NCI-H2107 treated with DMSO at 0.1 percent for 48 hours (cell line): ENCODE data around the gene ASB14.
"Not testable (repeated sequence)": the region's sequence is repeated elsewhere in the genome, so short reads cannot be mapped to it uniquely, and the experiment has no call there.

ENCODE experiments used
- DNase-seq: peaks from one replicate; lab custom pipeline; 2025; ENCODE audit not compliant: unreplicated experiment; lab: John Stamatoyannopoulos, UW

ASB14 gene

DNA sequence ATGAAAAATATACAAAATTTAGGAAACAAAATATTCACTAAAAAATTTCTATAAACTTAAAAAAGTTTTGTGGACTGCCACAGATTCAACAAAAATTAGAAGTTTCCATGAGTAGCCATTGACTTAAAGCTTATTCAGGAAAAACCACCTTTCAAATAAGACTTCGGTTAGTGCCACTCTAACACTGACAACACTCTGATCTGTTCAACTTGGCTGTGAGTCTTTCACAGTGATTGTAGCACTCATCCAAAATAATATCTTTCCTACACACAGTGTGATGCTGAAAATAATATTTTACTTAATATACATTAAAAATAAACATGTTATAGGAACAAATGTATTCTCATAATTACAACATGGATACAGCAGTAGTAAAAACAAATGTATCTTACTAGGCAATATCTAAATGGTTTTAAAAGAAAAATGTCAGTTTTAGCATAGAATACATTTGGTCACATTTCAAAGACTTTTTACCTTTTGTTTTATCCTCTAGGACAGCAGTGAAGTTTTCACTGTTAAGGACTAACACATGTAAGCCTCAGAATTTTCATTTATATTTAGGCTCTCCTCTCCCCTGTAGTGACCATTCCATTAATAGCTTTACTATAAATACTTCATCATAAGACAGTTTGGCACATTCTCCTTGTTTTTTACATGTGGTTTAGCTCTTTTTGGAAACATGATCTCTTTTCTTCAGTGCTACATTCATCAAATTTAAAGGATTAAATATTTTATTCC, at the start of gene ASB14:
Gene ASB14, minus strand, starts transcription at position 527 of the 738 bp plus-strand sequence. CDS start 652 bp downstream, outside the sequence.
- no peak for DNase-seq

DNA sequence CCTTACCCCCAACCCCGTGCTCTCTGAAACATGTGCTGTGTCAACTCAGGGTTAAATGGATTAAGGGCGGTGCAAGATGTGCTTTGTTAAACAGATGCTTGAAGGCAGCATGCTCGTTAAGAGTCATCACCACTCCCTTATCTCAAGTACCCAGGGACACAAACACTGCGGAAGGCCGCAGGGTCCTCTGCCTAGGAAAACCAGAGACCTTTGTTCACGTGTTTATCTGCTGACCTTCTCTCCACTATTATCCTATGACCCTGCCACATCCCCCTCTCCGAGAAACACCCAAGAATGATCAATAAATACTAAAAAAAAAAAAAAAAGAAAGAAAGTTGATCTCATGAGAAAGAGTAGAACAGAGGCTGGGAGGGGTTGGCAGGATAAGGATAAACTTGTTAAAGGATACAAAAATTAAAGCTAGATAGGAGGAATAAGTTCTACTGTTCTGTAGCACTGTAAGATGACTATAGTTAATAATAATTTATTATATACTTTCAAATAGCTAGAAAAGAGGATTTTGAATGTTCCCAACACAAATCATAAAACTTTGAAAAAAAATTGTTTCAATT, 46.7 kb upstream of the ASB14 start:
- DNase-seq = not testable (repeated sequence)

DNA sequence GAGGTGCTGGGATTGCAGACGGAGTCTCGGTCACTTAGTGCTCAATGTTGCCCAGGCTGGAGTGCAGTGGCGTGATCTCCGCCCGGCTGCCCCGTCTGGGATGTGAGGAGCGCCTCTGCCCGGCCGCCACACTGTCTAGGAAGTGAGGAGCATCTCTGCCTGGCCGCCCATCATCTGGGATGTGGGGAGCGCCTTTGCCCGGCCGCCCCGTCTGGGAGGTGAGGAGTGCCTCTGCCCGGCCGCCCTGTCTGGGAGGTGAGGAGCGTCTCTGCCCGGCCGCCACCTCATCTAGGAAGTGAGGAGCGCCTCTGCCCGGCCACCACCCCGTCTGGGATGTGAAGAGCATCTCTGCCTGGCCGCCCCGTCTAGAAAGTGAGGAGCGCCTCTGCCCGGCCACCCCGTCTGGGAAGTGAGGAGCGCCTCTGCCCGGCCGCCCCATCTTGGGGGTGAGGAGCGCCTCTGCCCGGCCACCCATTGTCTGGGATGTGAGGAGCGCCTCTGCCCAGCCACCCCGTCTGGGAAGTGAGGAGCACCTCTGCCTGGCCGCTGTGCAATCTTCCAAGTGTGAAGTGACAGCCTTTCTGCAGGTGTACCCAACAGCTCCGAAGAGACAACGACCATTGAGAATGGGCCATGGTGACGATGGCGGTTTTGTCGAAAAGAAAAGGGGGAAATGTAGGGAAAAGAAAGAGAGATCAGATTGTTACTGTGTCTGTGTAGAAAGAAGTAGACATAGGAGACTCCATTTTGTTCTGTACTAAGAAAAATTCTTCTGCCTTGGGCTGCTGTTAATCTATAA, 46.0 kb upstream of the ASB14 start:
- DNase-seq = not testable (repeated sequence)

DNA sequence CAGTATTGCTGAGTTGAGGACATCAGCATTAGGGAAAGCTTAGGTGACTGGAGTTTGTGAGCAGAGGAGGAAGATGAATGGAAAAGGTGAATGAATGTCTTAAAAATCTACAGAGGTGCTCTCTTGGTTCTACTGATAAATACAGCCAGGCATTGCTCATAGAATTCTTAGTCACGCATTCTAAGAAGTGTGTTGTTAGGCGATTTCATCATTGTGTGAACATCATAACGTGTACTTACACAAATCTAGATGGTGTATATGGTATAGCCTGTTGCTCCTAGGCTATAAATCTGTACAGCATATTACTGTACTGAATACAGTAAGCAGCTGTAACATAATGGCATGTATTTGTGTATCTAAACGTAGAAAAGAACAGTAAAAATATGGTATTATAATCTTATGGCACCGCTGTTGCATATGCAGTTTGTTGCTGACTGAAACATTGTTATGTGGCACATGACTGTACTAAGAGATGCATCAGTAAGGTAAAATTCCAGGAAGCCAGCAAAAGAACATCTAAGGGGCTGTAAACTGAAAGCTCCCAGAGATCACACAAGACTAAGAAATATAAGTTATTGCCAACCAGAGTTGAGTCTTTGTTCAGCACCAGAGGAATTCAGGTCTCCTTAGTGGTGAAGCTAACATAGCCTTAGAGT, 42.9 kb upstream of the ASB14 start:
- DNase-seq = no peak

DNA sequence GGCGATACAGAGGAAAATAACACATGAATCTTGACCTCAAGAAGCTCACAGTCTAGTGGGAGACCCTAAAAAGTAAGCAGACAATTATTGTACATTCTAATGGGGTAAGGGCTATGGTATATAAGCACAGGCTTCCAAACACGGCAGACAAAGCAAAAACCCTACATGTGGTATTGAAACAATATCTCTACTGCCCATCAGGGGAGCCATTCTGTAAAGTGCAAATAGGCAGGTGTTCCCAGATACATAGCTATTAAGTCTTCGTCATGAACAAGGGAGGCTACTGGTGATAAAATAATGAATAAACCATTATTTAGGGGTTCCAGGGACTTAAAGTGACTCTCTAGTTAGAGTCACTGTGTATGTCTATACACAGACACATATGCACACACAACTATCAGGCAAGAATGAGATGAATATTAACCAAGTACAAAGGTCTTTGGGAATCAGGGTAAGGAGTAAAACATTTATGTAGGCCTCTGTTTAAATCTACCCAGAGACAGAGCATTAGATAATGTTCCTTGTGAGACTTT, 38.7 kb upstream of the ASB14 start:
- DNase-seq = peak; percentile 41

DNA sequence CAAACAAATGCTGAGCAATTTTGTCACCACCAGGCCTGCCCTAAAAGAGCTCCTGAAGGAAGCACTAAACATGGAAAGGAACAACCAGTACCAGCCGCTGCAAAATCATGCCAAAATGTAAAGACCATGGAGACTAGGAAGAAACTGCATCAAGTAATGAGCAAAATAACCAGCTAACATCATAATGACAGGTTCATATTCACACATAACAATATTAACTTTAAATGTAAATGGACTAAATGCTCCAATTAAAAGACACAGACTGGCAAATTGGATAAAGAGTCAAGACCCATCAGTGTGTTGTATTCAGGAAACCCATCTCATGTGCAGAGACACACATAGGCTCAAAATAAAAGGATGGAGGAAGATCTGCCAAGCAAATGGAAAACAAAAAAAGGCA, 34.0 kb upstream of the ASB14 start:
- DNase-seq = not testable (repeated sequence)

DNA sequence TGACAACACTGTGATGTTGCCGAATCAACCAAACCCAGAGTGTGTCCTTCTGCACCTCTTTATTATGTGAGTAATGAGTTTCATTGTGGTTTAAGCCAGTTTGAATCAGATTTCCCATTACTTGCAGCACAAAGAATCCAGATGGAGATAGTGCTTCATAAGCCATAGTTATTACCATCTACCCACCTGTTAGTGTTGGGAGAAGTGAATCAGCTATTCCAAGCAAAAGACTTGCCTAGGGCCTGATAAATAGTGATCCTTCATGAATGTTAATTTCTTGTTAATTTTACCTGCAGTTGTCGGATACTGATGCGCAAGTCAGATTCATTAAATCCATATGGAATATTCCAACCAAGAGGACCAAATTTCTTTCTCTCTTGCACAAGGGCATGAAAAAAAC, 21.7 kb upstream of the ASB14 start:
- no peak for DNase-seq

DNA sequence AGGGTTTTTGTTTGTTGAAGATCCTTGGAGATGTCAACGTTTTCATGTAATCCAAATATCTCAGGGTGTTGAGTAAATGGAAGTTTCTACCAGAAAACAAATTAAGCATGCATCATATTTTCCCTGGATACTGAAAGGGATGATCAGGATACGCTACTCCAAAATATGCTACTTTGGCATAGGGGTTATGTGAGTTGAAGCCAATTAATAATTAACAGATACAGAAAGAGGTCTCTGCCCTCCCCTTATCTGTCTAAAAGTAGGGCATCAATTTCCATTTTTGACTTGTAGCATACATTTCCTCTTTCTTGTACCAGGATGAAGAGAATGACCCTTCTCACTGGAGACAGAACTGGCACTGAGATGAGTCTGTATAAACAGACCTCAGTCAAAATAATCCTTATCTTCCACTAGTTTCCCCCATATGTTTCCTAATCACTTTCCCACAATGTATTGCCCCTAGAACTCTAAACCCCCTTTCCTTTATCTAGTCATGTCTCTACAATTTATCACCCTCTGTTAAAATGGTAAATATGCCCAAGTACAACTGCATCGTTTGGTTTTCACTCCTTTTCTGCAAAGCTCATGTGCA, 17.4 kb upstream of the ASB14 start:
- DNase-seq = no peak

DNA sequence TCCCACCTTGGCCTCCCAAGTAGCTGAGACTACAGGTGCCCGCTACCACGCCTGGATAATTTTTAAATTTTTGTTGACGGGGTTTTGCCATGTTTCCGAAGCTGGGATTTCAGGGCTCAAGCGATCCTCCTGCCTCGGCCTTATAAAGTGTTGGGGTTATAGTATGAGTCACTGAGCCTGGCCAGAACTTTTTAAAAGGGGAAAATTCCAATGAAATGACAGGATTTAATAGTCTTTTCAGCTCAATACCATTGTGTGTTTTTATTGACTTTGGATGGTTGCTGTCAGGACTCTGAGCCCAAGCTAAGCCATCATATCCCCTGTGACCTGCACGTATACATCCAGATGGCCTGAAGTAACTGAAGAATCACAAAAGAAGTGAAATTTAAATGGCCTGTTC, 11.0 kb upstream of the ASB14 start:
- not testable (repeated sequence) for DNase-seq

DNA sequence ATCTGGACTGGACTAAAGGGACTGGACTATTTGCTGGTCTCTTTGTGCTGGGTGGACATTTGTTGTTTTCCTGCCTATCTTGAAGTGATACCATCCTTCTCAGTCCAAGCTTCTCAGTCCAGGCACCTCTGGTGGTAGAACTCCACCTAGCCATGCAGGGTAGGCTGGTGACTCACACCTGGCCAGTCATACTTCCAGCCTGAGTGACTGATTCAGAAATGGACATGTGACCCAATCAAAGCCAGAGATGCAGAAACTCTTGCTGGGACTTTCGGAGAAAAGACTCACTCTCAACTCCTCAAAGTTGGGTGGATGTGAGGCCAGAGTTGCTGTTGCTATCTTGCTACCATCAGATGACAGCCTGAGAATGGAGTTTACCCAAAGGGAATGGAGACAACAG, 5.6 kb upstream of the ASB14 start:
- DNase-seq = no peak

DNA sequence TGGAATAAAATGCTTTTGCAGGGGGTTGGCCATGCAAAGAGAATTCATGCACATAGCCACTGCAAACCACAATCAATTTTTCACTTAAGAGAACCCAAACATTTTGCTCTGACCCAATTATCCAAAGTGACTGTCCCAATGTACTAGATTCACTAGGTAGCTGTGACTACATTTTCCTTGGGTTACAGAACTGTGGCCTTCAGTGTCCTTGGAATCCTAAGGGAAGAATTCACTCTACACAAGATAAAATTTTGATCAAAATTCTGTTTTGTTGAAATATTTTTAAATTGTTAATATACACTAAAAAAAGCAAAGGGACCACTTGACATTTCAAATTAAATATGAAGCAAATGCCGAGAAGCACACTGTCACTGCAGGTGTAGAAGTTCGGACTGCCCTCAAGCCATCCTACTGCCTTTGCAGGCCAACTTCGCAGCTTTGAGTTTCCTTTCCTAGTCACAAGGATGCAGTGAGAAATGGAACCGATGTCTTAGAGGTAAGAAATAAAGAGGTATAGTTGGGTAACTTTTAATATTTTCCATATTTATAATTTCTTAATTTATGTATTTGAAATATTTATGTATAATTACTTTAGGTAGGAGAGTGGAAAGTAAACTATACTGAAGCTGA, 527 bp upstream of the ASB14 start:
- no peak for DNase-seq

DNA sequence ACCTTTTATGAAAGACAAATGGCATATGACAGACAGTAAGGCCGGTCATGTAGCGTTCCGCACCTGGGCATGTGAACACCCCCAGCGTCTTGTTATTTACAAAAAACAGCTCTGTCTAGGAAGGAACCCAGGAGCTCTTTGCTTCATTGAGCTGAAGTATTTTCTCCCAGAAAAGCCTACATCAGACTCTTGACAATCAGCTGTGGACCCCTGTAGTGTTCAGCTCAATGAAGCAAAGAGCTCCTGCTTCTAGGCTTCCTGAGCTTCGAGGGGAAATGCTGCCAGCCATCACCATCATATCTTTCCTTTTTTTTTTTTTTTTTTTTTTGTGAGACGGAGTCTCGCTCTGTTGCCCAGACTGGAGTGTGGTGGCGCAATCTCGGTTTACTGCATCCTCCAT, 4.1 kb downstream of the ASB14 start:
- no peak for DNase-seq

DNA sequence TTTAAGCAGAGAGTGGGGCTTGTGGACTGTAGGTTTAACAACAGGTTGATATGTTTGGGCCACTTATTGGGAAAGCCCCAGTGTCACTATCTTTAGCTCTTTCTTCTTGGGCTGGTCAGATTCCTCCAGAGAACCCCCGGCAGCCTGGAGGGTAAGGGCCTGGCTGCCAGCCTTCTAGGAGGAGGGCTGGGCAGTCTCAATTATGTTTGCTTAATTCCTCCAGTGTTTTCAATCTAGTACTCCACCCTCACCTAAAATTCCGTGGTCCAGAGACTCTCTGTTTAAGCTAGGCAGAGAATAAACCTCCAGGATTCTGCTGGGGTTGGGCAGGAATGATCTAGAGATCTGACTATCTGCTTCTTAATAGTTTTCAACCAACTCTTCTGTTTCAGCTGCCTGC, 5.3 kb downstream of the ASB14 start:
- no peak for DNase-seq

DNA sequence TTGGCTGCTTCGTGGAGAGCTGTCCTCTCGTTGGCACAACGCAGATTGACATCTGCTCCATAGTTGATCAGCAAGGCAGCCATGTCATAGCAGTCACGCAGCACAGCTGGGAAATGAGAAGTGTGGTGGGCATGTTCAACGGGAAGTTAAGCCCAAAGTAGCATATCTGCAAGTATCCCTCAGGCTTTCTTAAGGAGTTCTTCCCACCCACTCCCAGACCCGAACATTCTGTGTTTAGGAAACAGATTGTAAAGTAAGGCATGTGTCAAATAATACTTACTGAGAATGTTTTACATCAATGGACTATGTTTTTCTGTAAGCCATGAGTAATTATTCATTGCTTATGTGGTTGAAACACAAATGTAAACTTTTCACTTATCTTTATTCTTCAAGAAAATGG, 9.2 kb downstream of the ASB14 start:
- no peak for DNase-seq

DNA sequence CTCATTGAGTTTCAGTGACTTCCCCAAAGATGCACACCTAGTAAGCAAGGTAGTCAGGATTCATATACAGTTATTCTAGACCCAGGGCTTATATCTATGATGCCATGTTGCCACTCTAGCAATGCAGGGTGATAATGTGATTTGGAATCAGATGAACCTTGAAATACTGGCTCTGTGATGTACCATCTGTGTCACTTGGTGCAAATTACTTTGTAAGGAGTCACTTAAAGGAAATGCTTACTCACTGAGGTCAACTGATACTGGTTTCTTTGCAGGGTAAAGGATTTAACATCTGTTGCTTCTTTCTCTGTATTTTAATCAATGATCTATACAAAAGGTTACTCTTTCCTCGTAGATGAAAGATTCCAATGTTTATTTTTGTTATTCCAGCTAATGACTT, 10.8 kb downstream of the ASB14 start:
- no peak for DNase-seq

DNA sequence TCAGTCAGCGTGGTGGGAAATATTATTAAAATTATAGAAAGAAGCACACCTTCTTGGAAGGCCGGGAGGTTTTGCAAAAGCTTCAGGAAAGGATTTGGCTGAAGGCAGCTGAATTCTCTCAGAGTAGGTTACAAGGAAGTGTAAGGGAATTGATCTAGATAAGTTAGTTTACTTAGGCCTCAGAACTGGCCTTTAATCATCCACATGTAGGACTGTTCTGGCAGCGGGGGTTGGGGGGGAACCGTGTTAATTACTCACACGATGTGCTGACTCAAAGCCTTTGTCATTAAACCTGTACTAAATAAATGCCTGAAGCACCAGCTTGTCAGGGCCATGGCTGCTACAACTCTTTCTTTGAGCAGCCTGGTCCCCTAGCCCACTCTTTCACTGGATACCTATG, 12.8 kb downstream of the ASB14 start:
- no peak for DNase-seq

DNA sequence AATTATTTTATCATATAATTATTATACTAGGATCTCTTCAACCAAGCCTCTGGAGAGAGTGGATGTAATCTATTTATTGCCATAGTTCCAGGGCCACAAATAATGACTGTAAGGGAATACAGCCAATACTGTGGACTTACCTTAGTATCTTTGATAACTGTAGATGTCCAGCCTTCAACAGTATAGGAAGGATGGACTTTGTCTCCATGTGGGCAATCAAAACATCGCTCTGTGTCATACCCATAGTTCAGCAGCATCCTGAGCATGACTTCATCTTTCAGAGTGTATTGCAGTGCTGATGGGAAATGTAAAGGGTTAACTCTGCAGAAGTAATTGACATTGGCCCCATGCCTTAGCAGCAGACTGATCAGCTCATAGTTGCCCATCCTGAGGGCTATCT, 14.2 kb downstream of the ASB14 start:
- DNase-seq = no peak

DNA sequence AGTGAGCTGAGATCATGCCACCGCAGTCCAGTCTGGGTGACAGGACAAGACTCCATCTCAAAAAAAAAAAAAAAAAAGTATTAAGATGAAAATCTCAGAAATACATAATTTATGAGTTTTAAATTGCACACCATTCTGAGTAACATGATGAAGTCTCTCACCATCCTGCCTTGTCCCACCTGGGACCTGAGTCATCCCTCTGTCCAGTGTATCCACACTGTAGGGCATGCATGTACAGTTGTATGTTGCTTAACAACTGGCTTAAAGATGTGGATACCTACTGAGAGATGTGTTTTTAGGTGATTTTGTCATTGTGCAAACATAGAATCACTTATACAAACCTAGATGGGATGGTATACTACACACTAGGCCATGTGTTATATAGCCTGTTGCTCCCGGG, 17.1 kb downstream of the ASB14 start:
- no peak for DNase-seq

DNA sequence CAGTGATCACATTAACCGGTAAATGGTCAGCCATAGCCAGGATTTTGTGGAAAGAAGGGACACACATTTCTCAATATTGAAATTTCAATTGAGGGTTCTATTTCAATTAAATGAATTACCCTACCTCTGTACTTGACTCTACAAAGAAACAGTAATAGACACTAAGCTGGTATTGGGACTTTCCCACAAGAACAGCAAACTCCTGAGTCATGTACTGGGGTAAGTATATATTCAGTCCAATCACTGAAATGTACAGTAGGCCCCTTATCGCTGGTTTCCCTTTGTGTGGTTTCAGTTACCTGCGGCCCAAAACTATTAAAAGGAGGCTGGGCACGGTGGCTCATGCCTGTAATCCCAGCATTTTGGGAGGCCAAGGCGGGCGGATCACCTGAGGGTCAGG, 17.6 kb downstream of the ASB14 start:
- no peak for DNase-seq

DNA sequence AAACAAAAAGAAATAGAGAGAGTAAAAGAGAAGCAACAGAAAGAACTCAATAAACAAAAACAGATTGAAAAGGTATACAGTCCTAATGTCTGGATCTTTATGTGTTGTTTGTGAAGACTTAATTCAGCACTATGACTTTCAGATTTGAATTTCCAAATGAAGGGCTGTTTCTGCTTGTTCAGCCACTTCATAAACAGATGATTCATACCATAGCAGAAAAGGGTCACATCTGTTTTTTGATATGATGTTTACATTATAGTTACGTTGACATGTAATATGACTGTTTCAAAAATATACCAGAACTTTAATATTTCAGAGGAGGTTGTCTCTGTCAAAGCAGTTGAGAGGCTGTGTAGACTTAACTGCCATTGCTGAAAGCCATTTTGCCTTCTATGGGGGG, 24.1 kb downstream of the ASB14 start:
- no peak for DNase-seq

DNA sequence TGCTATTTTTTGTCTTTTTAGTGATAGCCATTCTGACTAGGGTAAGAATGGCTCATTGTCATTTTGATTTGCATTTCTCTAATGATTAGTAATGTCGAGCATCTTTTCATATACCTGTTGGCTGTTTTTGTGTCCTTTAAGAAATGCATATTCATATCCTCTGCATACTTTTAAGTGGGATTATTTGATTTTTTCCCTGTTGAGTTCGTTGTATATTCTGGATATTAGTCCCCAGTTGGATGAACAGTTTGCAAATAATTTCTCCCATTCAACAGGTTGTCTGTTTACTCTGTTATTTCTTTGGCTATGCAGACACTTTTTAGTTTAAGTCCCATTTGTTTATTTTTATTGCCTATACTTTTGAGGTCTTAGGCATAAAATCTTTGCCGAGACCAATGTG, 30.6 kb downstream of the ASB14 start:
- DNase-seq = no peak
